HG03442 (cell line): ENCODE data around the gene ELOVL6.
"Not testable (repeated sequence)": the region's sequence is repeated elsewhere in the genome, so short reads cannot be mapped to it uniquely, and the experiment has no call there.

Experiments
- ATAC-seq: cut with Tn5 transposase; IDR thresholded peaks from one replicate; pipeline ENCODE4 v1.9.1; 2021; ENCODE audit warnings: mild to moderate bottlenecking, moderate library complexity; ENCODE audit not compliant: unreplicated experiment

ELOVL6 gene, protein sequence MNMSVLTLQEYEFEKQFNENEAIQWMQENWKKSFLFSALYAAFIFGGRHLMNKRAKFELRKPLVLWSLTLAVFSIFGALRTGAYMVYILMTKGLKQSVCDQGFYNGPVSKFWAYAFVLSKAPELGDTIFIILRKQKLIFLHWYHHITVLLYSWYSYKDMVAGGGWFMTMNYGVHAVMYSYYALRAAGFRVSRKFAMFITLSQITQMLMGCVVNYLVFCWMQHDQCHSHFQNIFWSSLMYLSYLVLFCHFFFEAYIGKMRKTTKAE

DNA sequence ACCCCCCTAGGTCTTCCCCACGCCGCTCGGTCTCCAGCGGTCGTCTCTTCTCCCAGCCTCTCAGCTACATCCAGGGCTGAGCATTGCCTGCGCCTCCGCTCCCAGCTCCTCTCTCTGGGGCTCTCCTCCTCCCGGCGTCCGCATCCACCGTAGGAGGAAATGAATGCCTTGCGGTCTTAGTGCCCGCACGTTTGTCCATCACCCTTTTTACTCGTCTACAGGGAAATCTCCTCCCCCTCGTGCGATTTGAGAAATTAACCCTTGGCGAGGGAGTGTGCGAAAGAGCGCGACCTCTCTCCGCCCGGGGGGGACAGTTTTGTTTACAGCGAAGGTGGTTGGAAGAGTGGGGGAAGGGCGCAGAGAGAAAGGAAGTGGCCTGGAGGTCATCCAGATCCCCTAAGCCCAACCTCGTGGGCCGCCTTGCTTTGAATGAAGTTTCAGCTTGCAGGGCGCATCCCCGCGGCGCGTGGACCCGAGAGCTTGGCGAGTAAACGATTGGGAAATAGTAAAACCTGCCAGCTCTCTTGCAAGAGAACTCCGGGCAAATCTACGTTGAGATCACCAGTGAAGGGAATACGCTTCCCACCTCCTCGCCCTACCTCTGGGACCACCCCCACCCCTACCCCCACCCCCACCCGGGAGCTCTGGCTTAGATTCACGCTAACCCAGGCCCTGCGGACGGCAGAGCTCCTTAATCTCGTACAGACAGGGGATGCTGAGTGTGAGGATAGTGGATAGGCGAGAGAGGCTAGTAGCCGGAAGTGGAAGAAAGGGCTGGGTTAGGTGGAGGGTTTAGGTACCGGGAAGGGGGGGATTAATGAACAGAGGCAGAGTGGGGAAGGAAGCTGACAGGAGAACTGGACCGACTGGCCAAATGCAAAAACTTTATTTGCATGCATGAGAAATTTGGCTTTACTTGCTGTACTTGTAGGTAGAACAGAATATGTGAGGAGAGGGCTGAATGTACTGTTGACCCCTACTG, at the start of gene ELOVL6:
TSS of gene ELOVL6 (minus strand) at position 181 of the 982 bp plus-strand sequence. CDS start 280 bp downstream, outside the sequence.
- ATAC-seq, result peak; percentile 8

DNA sequence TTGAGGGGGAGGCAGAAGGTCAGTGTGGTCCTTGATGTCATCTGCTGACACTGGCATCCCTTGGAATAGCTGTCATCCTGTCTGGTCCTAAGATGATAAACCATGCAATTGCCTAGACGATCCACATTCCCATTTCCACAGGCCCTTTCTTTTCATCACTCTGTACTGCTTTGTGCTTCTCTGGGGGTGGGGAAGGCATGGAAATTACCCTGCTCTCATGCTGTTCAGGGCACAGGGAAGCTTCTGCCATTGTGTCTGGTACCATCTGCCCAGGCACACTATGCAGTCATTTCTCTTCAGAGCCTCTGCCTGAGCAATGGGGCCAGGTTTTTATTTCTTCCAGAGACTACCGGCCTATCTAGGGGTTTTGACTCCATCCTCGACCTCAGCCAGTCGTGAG, 49.7 kb upstream of the ELOVL6 start:
- no peak for ATAC-seq

- ATAC-seq, result no peak
Observed at GRCh38 chr4:110247591-110247990, 49.2 kb upstream of the ELOVL6 start.

- no peak for ATAC-seq
Observed at GRCh38 chr4:110245577-110245976, 47.2 kb upstream of the ELOVL6 start.

GRCh38 chr4:110236324-110236723, 37.9 kb upstream of the ELOVL6 start:
- ATAC-seq, result no peak

GRCh38 chr4:110233581-110233980, 35.2 kb upstream of the ELOVL6 start:
- ATAC-seq, result not testable (repeated sequence)

DNA sequence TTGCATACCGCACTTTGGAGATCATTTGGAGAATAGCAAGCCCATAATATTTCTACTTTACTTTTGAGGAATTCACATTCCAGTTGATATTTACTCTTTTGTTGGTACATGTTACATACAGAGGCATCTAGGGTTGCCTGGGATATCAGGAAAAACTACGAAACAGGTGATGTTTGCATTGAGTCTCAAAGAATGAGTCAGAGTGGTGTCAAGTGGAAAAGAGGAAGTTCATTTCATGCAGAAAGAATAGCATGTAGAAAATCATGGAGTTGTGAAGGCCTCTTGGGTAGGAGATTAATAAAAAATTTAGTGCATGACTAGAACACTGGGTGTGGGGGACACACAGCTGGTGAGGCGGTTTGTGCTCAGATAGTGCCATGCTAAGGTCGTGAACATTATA, 33.5 kb upstream of the ELOVL6 start:
- peak; percentile 68 for ATAC-seq

GRCh38 chr4:110229266-110229665, 30.9 kb upstream of the ELOVL6 start:
- ATAC-seq, result no peak

DNA sequence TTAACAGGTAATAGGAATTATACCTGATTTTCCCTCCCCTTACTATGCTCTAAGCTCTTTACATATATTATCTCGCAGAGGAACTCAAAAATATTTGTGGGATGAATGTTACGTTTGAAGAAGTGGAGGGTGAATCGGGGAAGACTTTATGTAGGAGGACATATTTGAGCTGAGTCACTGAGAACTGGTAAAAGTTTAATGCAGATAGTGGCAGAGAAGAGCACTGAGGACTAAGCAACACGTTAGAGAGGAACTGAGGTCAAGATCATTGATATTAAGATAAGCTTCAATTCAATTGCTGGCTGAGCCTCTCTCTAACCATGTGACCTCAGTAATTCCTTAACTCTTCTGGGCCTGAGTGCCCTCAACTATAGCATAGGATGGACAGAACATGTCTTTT, 26.4 kb upstream of the ELOVL6 start:
- no peak for ATAC-seq

DNA sequence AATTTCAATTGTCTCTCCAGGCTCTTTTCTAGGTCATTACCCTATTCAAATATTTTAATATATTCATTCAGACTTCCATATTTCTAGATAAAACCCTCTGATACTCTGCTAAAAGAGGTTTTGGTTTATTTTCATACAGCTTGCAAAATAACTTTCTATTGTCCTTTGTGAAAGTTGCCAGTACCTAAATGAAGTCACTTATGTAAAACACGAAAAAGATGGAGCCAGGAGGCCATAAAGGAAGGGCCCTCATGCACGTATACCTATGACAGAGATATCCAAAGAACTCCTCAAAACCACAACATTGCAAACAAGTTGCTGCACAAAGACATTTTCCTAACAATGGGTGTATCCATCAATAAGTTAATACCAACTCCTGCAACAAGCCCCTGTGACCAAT, 25.7 kb upstream of the ELOVL6 start:
- no peak for ATAC-seq

- not testable (repeated sequence) for ATAC-seq
Observed at GRCh38 chr4:110218935-110219334, 20.5 kb upstream of the ELOVL6 start.

DNA sequence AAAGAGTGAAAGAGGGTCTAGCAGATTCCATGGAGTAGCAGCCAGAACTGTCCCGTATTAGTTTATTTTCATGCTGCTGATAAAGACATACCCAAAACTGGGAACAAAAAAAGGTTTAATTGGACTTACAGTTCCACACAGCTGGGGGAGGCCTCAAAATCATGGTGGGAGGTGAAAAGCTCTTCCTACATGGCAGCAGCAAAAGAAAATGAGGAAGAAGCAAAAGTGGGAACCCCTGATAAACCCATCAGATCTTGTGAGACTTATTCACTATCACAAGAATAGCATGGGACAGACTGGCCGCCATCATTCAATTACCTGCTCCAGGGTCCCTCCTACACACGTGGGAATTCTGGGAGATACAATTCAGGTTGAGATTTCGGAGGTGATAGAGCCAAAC, 18.8 kb upstream of the ELOVL6 start:
- ATAC-seq, result not testable (repeated sequence)

GRCh38 chr4:110216129-110216528, 17.7 kb upstream of the ELOVL6 start:
- ATAC-seq, result no peak

- no peak for ATAC-seq
Observed at GRCh38 chr4:110211770-110212061, 13.3 kb upstream of the ELOVL6 start.

GRCh38 chr4:110211007-110211769, 12.8 kb upstream of the ELOVL6 start:
- ATAC-seq, result peak; percentile 84

GRCh38 chr4:110208419-110208818, 10.0 kb upstream of the ELOVL6 start:
- no peak for ATAC-seq

GRCh38 chr4:110207233-110207632, 8.8 kb upstream of the ELOVL6 start:
- no peak for ATAC-seq

- no peak for ATAC-seq
Observed at GRCh38 chr4:110202024-110202423, 3.6 kb upstream of the ELOVL6 start.

GRCh38 chr4:110201502-110201901, 3.1 kb upstream of the ELOVL6 start:
- no peak for ATAC-seq

DNA sequence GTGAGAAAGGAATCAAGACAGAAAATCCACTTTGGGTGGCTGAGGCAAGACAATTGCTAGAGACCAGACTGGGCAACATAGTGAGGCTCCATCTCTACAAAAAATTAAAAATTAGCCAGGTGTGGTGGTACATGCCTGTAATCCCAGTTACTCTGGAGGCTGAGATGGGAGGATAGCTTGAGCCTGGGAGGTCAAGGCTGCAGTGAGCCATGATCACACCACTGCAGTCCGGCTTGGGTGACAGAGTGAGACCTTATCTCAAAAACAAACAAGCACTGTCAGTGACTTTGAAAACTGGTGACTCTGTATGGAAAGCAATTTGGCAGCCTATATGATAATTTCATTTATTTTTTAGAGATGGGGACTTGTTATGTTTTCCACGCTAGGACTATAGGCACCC, 2.3 kb upstream of the ELOVL6 start:
- ATAC-seq, result no peak

- ATAC-seq, result no peak
Observed at GRCh38 chr4:110198049-110198434, 373 bp downstream of the ELOVL6 start.
